ENCODE measurements around the gene GPR89B. TPM values are rescaled to one million over a fixed set of nuclear protein-coding genes. Genes with fewer than 3 reads are reported as not detected.
"Not testable (repeated sequence)": the region's sequence is repeated elsewhere in the genome, so short reads cannot be mapped to it uniquely, and the experiment has no call there.

Gene GPR89B
- total and polyA plus RNA-seq, 9 of the 15 experiments (the other 6 are each of a cell fraction or from before 2014, with no cell fraction given), result 9.3 to 39.3 (median 19.6) TPM

DNA sequence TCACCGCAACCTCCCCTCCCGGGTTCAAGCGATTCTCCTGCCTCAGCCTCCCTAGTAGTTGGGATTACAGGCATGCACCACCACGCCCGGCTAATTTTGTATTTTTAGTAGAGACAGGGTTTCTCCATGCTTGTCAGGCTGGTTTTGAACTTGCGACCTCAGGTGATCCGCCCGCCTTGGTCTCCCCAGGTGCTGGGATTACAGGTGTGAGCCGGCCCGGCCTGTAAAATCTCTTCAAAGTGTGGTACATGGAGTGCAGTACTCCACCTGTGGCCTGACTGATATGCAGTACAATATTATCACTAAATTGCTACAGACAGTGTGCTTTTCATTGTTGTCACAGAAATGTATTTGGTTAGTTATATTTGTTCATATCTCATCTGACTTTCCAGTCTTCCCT, 531 bp upstream of the GPR89B start:
- peaks cover 31% of the 10 kb centered on the region for H3K79me2 ChIP-seq (ENCODE audit: control insufficient read depth, insufficient read depth, low read length)
- H3K9me3 ChIP-seq (replicated peaks; ENCODE audit: control insufficient read depth, insufficient read depth, low read depth, low read length); intact Hi-C loops (cut with micrococcal nuclease); H3K4me2 ChIP-seq (ENCODE audit: insufficient read depth, low read length); H4K20me1 ChIP-seq (replicated peaks; ENCODE audit: control insufficient read depth, insufficient read depth, low read length); H3K27me3 ChIP-seq (ENCODE audit: control insufficient read depth in 2 of 2, insufficient read depth in 2 of 2, low read length in 2 of 2); H3K36me3 ChIP-seq (ENCODE audit: control insufficient read depth, insufficient read depth, low read length); H3K27ac ChIP-seq (ENCODE audit: extremely low read depth, low read depth, low read length); H2AFZ ChIP-seq (ENCODE audit: low read depth, low read length); CTCF ChIA-PET (ENCODE audit: low intra/inter-chr PET ratio); H3K4me1 ChIP-seq (replicated peaks in 1 of 2; ENCODE audit: control insufficient read depth in 2 of 2, insufficient read depth in 2 of 2, low read length in 2 of 2); H3K4me3 ChIP-seq; DNase-seq (ENCODE audit: extremely low read depth in 1 of 4, low spot score in 3 of 4); H3K9me1 ChIP-seq (ENCODE audit: control insufficient read depth, insufficient read depth, low read length); POLR2A ChIA-PET; in situ Hi-C loops (cut with MboI); H3K9ac ChIP-seq (ENCODE audit: insufficient read depth in 1 of 2, low read depth in 2 of 2, low read length in 2 of 2): not testable (repeated sequence)
- peak; percentile 2; the same call in 1 of the 3 replicates for ATAC-seq
- TSS peak; percentile 85 for BruUV-seq (replicated peaks)
- peak; percentile 29 for FAIRE-seq
- WGBS (ENCODE audit: insufficient coverage, low coverage, missing lambda C conversion rate), result 0% methylated on average over 4 of the region's 10 CpGs
- TF ChIP-seq FOSL1 (tag; conservative IDR thresholded peaks at IDR 0.05), result 0 out of 2 replicates have a peak, but pooled peaks have one; percentile 13

DNA sequence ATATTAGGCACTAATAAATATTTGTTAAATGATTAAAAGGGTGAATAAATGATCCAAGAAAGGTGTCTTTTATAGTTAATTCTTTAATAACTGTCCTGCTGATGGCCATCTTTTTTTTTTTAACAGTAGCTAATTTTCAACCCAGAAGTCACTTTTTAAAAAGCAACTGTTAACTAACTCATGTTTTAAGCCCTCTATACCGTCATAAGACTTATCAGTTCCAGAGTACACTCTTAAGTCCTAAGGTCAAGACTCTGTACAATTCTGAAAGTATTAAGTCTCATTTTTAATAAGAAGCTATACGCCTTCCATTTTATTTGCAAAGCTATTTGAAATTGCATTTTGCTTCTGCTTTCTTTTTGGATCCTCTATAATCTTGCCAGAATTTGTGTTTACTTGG, 2.9 kb downstream of the GPR89B start:
- BruUV-seq (replicated peaks); H3K36me3 ChIP-seq (ENCODE audit: control insufficient read depth, insufficient read depth, low read length): not testable (repeated sequence)

DNA sequence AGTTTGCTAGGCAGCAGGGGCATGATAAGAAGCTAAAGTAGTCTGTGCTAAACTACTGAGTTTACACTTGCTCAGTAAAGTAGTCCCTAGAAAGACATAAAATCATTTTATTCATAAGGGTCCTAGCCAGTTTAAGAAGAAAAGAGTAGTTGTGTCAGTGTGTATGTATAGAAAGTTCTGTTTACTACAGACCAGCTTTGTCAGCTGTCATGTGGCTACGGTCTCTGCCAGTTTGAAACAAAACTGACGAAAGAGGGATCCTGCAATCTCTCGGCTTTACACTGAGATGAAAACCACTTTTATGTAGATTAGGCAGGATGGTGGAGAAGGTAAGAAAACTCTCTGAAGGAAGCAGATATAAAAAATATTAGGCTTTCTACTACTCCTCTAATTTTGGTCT, 7.1 kb downstream of the GPR89B start:
- intact Hi-C loops (cut with micrococcal nuclease); H3K4me2 ChIP-seq (ENCODE audit: insufficient read depth, low read length); ATAC-seq; in situ Hi-C loops (cut with MboI); POLR2A ChIA-PET; CTCF ChIA-PET (ENCODE audit: low intra/inter-chr PET ratio); H3K9me1 ChIP-seq (ENCODE audit: control insufficient read depth, insufficient read depth, low read length); H3K9me3 ChIP-seq (replicated peaks; ENCODE audit: control insufficient read depth, insufficient read depth, low read depth, low read length); H3K4me3 ChIP-seq; H3K27ac ChIP-seq (ENCODE audit: extremely low read depth, low read depth, low read length); H3K27me3 ChIP-seq (ENCODE audit: control insufficient read depth in 2 of 2, insufficient read depth in 2 of 2, low read length in 2 of 2); FAIRE-seq; H2AFZ ChIP-seq (ENCODE audit: low read depth, low read length); DNase-seq (ENCODE audit: extremely low read depth in 1 of 4, low spot score in 3 of 4); H3K4me1 ChIP-seq (replicated peaks in 1 of 2; ENCODE audit: control insufficient read depth in 2 of 2, insufficient read depth in 2 of 2, low read length in 2 of 2); H4K20me1 ChIP-seq (replicated peaks; ENCODE audit: control insufficient read depth, insufficient read depth, low read length); H3K36me3 ChIP-seq (ENCODE audit: control insufficient read depth, insufficient read depth, low read length); BruUV-seq (replicated peaks); H3K9ac ChIP-seq (ENCODE audit: insufficient read depth in 1 of 2, low read depth in 2 of 2, low read length in 2 of 2): not testable (repeated sequence)
- WGBS (ENCODE audit: insufficient coverage, low coverage, missing lambda C conversion rate), result 94% methylated on average over 3 of the region's 3 CpGs
- H3K79me2 ChIP-seq (ENCODE audit: control insufficient read depth, insufficient read depth, low read length), result peaks cover 15% of the 10 kb centered on the region

More for the DNA sequence above, 2.9 kb downstream of the GPR89B start:
- H3K4me2 ChIP-seq (ENCODE audit: insufficient read depth, low read length); POLR2A ChIA-PET; ATAC-seq; FAIRE-seq; in situ Hi-C loops (cut with MboI); H3K4me3 ChIP-seq; intact Hi-C loops (cut with micrococcal nuclease); H4K20me1 ChIP-seq (replicated peaks; ENCODE audit: control insufficient read depth, insufficient read depth, low read length); H3K9me3 ChIP-seq (replicated peaks; ENCODE audit: control insufficient read depth, insufficient read depth, low read depth, low read length); DNase-seq (ENCODE audit: extremely low read depth in 1 of 4, low spot score in 3 of 4); H3K4me1 ChIP-seq (replicated peaks in 1 of 2; ENCODE audit: control insufficient read depth in 2 of 2, insufficient read depth in 2 of 2, low read length in 2 of 2); CTCF ChIA-PET (ENCODE audit: low intra/inter-chr PET ratio); H3K9me1 ChIP-seq (ENCODE audit: control insufficient read depth, insufficient read depth, low read length); H3K27ac ChIP-seq (ENCODE audit: extremely low read depth, low read depth, low read length); H3K9ac ChIP-seq (ENCODE audit: insufficient read depth in 1 of 2, low read depth in 2 of 2, low read length in 2 of 2); H2AFZ ChIP-seq (ENCODE audit: low read depth, low read length); H3K27me3 ChIP-seq (ENCODE audit: control insufficient read depth in 2 of 2, insufficient read depth in 2 of 2, low read length in 2 of 2): not testable (repeated sequence)
- H3K79me2 ChIP-seq (ENCODE audit: control insufficient read depth, insufficient read depth, low read length), result peaks cover 31% of the 10 kb centered on the region
- WGBS (ENCODE audit: insufficient coverage, low coverage, missing lambda C conversion rate), result 53% methylated on average over 2 of the region's 2 CpGs

DNA sequence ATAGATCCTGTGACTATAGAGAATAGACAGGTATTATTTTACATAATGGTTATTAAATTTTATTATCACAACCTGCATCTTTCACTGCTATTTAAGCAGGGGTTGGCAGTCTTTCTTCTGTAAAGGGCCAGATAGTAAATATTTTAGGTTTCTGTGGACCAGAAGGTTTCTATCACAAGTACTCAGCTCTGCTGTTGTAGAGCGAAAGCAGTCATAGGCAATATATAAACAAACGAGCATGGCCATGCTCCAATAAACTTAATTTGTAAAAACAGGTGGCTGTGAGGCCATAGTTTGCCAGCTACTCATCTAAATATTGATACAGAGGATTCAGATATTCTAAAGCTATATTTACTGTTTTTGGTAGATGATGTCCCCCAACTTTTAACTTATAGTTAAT, 12.2 kb downstream of the GPR89B start:
- in situ Hi-C loops (cut with MboI); BruUV-seq (replicated peaks); H3K4me2 ChIP-seq (ENCODE audit: insufficient read depth, low read length); H3K27ac ChIP-seq (ENCODE audit: extremely low read depth, low read depth, low read length); H3K36me3 ChIP-seq (ENCODE audit: control insufficient read depth, insufficient read depth, low read length); CTCF ChIA-PET (ENCODE audit: low intra/inter-chr PET ratio); H3K4me1 ChIP-seq (replicated peaks in 1 of 2; ENCODE audit: control insufficient read depth in 2 of 2, insufficient read depth in 2 of 2, low read length in 2 of 2); FAIRE-seq; intact Hi-C loops (cut with micrococcal nuclease); H3K9ac ChIP-seq (ENCODE audit: insufficient read depth in 1 of 2, low read depth in 2 of 2, low read length in 2 of 2); POLR2A ChIA-PET; DNase-seq (ENCODE audit: extremely low read depth in 1 of 4, low spot score in 3 of 4); H3K4me3 ChIP-seq; H2AFZ ChIP-seq (ENCODE audit: low read depth, low read length); H3K9me1 ChIP-seq (ENCODE audit: control insufficient read depth, insufficient read depth, low read length); ATAC-seq; H3K79me2 ChIP-seq (ENCODE audit: control insufficient read depth, insufficient read depth, low read length); H4K20me1 ChIP-seq (replicated peaks; ENCODE audit: control insufficient read depth, insufficient read depth, low read length); H3K27me3 ChIP-seq (ENCODE audit: control insufficient read depth in 2 of 2, insufficient read depth in 2 of 2, low read length in 2 of 2); H3K9me3 ChIP-seq (replicated peaks; ENCODE audit: control insufficient read depth, insufficient read depth, low read depth, low read length): not testable (repeated sequence)
- WGBS (ENCODE audit: insufficient coverage, low coverage, missing lambda C conversion rate), result 90% methylated on average over 2 of the region's 2 CpGs

Measured in K562 (cell line).